HepG2 (cell line): ENCODE data around the gene MEX3D. TPM values are rescaled to one million over a fixed set of nuclear protein-coding genes. Genes with fewer than 3 reads are reported as not detected.
A peak's percentile ranks its signal among the peaks of the same experiment; 100 is the strongest.

ENCODE experiments used
- HNRNPL ChIP-seq: fragments of 200-400 bp; formaldehyde crosslinking; IDR thresholded peaks from 2 replicates; pipeline ENCODE4 v1.6.1; 2017; ENCODE audit warnings: mild to moderate bottlenecking, low read depth, low read length
- KLF16 ChIP-seq, 2 experiments: sonication (generic) in 1 of 2; formaldehyde crosslinking in 1 of 2; IDR thresholded peaks; 2 replicates each; pipeline versions ENCODE4 v1.6.1 to v1.8.0; 2016 to 2023; ENCODE audit warnings: missing genetic modification reagents in 2 of 2, missing compliant biosample characterization in 1 of 2
- KLF6 ChIP-seq: IDR thresholded peaks from 2 replicates; pipeline ENCODE4 v1.8.0; 2016; ENCODE audit warnings: missing biosample characterization, missing genetic modification reagents
- MYC ChIP-seq: sonication (generic); formaldehyde crosslinking; IDR thresholded peaks from 2 replicates; pipeline ENCODE4 v1.9.0; 2021; ENCODE audit warnings: missing genetic modification reagents, borderline replicate concordance
- PPARG ChIP-seq: conservative IDR thresholded peaks from 2 replicates; pipeline ENCODE4 v1.6.1; 2016; ENCODE audit warnings: missing biosample characterization, missing genetic modification reagents
- REPIN1 ChIP-seq: sonication (generic); formaldehyde crosslinking; IDR thresholded peaks from 2 replicates; pipeline ENCODE4 v1.8.0; 2022; ENCODE audit warnings: missing genetic modification reagents, low read depth, mild to moderate bottlenecking, borderline replicate concordance
- SP2 ChIP-seq: sonication (generic); formaldehyde crosslinking; IDR thresholded peaks from 2 replicates; pipeline ENCODE4 v1.5.1; 2020; ENCODE audit warnings: mild to moderate bottlenecking, missing genetic modification reagents
- TBL1XR1 ChIP-seq: fragments of 150-350 bp; IDR thresholded peaks from 2 replicates; pipeline ENCODE4 v1.6.1; 2014; ENCODE audit warnings: borderline replicate concordance, low read length; ENCODE audit not compliant: partially characterized antibody
- TRAFD1 ChIP-seq: sonication (generic); formaldehyde crosslinking; IDR thresholded peaks from 2 replicates; pipeline ENCODE4 v1.5.1; 2020; ENCODE audit warnings: missing genetic modification reagents, mild to moderate bottlenecking, borderline replicate concordance
- USF2 ChIP-seq, 2 experiments: sonication (generic) in 1 of 2; formaldehyde crosslinking in 1 of 2; IDR thresholded peaks; 2 replicates each; pipeline versions ENCODE4 v1.5.1 to v1.6.1; 2011 to 2020; ENCODE audit warnings: borderline replicate concordance in 1 of 2, low read depth in 1 of 2, low read length in 1 of 2, mild to moderate bottlenecking in 1 of 2, missing genetic modification reagents in 1 of 2, moderate library complexity in 1 of 2
- ZBED4 ChIP-seq: sonication (generic); formaldehyde crosslinking; IDR thresholded peaks from 2 replicates; pipeline ENCODE4 v1.4.0; 2020; ENCODE audit warnings: missing genetic modification reagents, borderline replicate concordance
- ZNF260 ChIP-seq: sonication (generic); formaldehyde crosslinking; IDR thresholded peaks from 2 replicates; pipeline ENCODE4 v1.4.0; 2020; ENCODE audit warnings: missing genetic modification reagents, low read depth, mild to moderate bottlenecking, borderline replicate concordance
- ZNF383 ChIP-seq: sonication (generic); formaldehyde crosslinking; IDR thresholded peaks from 2 replicates; pipeline ENCODE4 v1.4.0; 2020; ENCODE audit warnings: missing genetic modification reagents, mild to moderate bottlenecking, borderline replicate concordance
- ZNF562 ChIP-seq: sonication (generic); formaldehyde crosslinking; IDR thresholded peaks from 2 replicates; pipeline ENCODE4 v1.8.0; 2022; ENCODE audit warnings: missing genetic modification reagents, borderline replicate concordance
- ZNF563 ChIP-seq: sonication (generic); formaldehyde crosslinking; IDR thresholded peaks from 2 replicates; pipeline ENCODE4 v1.8.0; 2022; ENCODE audit warnings: mild to moderate bottlenecking, moderate library complexity, missing genetic modification reagents
- ZNF652 ChIP-seq: IDR thresholded peaks from 2 replicates; pipeline ENCODE4 v1.6.1; 2016; ENCODE audit warnings: low read depth, borderline replicate concordance
- polyA plus RNA-seq, 8 experiments: library from polyadenylated mRNA; depleted of rRNA in 3 of 8; stranded (reverse) in 7 of 8; unstranded in 1 of 8; fragments of >200 nt; fragmentation: Illumina TruSeq in 4 of 8; extraction: Trizol in 4 of 8; gene quantifications; 2 replicates each; pipeline versions ENCODE4 v1.2.1 to v1.2.3, GENCODE V29; 2011 to 2016; ENCODE audit warnings: low read depth in 4 of 8, missing spikeins in 1 of 8, mixed read lengths in 1 of 8; ENCODE audit not compliant: insufficient read depth in 1 of 8
- total RNA-seq, 5 experiments: library from RNA; depleted of rRNA; stranded (reverse); fragments of >200 nt; fragmentation: Illumina TruSeq; extraction: Trizol; gene quantifications; 2 replicates each; pipeline ENCODE4 v1.2.3, GENCODE V29; 2016; ENCODE audit warnings: low read depth in 1 of 5
- TF ChIP-seq, protein P1 (sequence below): sonication (generic); formaldehyde crosslinking; conservative IDR thresholded peaks from 2 replicates; pipeline ENCODE4 v1.8.0; 2022; ENCODE audit warnings: low read depth, missing genetic modification reagents

MEX3D gene
- total and polyA plus RNA-seq, 2 of the 13 experiments (the other 11 are each of a cell fraction or from before 2014, with no cell fraction given) = 3.6 to 17.1 TPM

- TF ChIP-seq ZBED4 (CRISPR knock-in tag) (no peak), ZNF260 (CRISPR knock-in tag) (no peak), TBL1XR1 (no peak), REPIN1 (CRISPR knock-in tag) (peak; percentile 40; the same call in 1 of the 2 replicates), HNRNPL (peak; percentile 75), USF2 (IDR thresholded peaks at IDR 0.05; ENCODE audit: low read depth, low read length) (no peak), USF2 (CRISPR knock-in tag; IDR thresholded peaks at IDR 0.05; ENCODE audit: borderline replicate concordance) (no peak), MYC (CRISPR knock-in tag) (no peak; the same call in 1 of the 2 replicates), ZNF652 (CRISPR knock-in tag) (no peak), KLF6 (CRISPR knock-in tag) (no peak), TRAFD1 (no peak), KLF16 (CRISPR knock-in tag; IDR thresholded peaks at IDR 0.05) (no peak), ZNF383 (CRISPR knock-in tag) (no peak), SP2 (CRISPR knock-in tag) (no peak), ZNF562 (CRISPR knock-in tag) (no peak), ZNF563 (CRISPR knock-in tag) (no peak), PPARG (no peak)
- TF ChIP-seq, protein P1, sequence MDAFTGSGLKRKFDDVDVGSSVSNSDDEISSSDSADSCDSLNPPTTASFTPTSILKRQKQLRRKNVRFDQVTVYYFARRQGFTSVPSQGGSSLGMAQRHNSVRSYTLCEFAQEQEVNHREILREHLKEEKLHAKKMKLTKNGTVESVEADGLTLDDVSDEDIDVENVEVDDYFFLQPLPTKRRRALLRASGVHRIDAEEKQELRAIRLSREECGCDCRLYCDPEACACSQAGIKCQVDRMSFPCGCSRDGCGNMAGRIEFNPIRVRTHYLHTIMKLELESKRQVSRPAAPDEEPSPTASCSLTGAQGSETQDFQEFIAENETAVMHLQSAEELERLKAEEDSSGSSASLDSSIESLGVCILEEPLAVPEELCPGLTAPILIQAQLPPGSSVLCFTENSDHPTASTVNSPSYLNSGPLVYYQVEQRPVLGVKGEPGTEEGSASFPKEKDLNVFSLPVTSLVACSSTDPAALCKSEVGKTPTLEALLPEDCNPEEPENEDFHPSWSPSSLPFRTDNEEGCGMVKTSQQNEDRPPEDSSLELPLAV (CRISPR knock-in tag) = no peak
Measured at GRCh38 chr19:1592755-1593500, 24.8 kb upstream of the MEX3D start, which contains the start of gene MBD3 (continued).
